HG02798 (cell line): Measurements from ENCODE around the gene ANKS3.

Source experiments
- ATAC-seq: cut with Tn5 transposase; IDR thresholded peaks from one replicate; pipeline ENCODE4 v1.9.1; 2021; ENCODE audit warnings: mild to moderate bottlenecking; ENCODE audit not compliant: unreplicated experiment, poor library complexity

Gene ANKS3, protein sequence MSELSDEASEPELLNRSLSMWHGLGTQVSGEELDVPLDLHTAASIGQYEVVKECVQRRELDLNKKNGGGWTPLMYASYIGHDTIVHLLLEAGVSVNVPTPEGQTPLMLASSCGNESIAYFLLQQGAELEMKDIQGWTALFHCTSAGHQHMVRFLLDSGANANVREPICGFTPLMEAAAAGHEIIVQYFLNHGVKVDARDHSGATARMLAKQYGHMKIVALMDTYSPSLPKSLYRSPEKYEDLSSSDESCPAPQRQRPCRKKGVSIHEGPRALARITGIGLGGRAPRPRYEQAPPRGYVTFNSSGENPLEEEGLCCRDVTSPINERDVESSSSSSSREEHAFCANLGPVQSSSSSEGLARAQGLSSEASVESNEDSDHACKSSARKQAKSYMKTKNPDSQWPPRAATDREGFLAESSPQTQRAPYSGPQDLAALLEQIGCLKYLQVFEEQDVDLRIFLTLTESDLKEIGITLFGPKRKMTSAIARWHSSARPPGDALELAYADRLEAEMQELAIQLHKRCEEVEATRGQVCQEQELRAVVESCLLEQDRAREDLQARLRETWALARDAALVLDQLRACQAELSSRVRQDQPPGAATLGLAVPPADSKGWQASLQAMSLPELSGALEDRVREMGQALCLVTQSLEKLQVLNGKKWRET

DNA sequence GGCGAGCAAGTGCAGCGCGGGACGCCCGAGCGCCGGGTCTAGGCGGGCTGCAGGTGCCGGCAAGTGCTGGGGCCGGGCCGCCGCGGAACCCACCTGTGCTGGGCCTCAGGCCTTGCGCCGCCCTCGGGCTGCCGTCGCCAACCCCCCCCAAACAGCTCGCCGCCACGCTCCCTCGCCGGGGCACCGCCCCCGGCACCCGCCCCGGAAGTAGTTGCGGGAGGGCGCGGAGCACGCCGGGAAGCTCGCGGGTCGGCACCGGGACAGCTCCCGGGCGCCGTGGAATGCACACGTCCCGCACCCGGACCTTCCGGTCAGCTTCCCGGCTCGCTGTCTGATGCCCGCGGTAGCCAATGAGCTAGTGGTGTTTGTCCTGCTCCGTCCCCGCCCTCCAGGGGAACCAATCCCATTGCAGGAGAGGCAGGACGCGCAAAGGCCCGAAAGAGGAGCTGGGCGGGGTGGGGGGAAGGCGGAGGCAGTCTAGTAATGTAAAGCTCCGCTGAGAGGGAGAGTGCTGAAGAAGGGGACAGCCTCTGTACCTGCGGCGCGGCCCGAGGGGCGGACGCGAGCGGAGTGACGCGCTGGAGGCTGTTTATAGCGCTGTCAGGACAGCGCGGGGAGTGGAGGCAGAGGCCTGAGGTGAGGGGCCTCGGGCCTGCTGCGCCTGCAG, at the start of gene ANKS3, which contains the start of gene DNAAF8:
Gene ANKS3, minus strand, starts transcription at position 209 of the 667 bp plus-strand sequence. CDS start 4,122 bp downstream, outside the sequence.
Gene DNAAF8, plus strand, starts transcription at position 475 of the 667 bp plus-strand sequence. CDS start 1,978 bp downstream, outside the sequence.
- peak; percentile 83 for ATAC-seq

DNA sequence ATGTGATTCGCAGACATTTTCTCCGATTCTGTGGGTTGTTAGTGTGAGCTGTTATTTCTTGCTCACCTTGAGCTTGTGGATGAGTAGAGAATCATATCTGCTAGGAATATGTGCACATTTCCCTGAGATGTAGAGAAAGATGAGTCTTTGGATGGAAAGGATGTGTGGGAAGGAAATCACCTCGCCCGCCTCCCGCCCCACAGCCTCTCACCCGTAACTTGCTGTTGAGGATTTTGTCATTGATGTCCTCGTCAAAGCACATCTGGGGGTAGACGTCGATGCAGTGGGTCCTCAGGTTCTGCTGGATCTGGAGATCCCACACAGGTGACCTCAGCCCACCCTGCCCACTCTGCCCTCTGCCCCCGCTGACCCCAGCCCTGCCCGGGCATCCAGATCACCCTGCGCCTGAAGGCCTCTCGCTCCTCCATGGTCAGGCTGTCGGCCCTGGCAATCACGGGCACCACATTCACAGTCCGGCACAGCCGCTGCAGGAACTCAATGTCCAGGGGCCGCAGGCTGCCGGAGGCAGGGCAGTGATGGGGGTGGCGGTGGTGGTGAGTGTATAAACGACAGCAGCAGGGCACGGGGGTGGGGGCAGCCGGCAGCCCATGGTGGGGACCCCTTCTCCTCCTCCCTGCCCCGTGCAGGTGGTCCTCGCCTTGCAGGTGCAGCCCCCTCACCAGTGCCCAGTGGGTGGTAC, 49.3 kb upstream of the ANKS3 start:
- no peak for ATAC-seq

DNA sequence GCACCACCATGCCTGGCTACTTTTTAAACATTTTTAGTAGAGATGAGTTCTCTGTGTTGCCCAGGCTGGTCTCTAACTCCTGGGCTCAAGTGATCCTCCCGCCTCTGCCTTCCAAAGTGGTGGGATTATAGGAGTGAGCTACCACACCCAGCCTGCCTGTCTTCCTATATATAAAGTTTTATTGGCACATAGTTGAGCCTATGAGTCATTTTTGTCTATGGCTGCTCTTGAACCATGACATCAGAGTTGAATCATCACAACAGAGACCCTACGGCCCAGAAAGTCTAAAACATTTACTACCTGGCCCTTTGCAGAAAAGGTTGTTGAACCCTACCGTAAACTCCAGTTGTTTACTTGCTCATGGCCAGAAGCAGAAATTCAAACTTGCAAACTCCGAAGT, 46.2 kb upstream of the ANKS3 start:
- no peak for ATAC-seq

DNA sequence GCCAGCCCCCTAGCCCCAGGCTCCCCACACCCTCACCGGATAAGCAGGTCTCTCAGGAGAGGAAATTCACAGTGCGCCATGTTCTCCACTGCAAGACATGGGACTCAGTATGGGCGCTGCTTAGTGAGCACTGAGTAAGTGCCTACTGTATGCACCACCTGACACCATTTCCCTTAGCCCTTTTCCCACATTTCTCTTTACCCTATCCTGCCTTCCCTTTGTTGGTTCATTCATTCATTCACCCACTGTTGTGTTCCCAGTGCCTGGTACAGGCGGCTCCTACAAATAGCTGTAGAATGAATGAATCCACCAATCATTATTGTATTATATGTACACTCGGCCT, 44.0 kb upstream of the ANKS3 start:
- no peak for ATAC-seq

DNA sequence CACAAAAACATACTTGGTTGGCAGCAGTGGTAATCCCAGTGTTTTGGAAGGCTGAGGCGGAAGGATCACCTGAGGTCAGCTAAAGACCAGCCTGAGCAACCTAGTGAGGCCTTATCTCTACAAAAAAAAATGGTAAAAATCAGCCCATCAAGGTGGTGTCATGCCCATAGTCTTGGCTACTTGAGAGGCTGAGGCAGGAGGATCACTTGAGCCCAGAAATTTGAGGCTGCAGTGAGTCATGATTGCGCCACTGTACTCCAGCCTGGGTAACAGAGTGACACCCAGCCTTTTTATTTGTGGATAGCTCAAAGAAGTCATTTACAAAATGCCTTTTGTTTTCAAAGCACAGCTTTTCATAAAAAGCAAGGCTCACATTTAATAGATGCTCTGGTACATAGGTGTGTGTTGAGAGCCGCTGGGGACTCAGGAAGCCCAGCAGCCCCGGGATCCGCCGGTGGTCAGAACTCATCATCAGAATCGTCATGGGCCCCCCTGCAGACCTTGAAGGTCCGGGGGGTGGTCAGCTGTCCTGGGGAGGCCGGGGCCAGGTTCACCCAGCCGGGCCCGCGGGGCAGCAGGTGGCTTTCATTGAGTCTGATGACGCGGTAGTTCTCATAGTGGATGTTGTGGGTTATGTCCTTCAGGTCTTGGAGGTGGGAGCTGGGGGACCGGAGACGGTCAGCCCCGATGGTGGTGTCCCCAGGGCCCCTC, 43.4 kb upstream of the ANKS3 start:
- no peak for ATAC-seq

DNA sequence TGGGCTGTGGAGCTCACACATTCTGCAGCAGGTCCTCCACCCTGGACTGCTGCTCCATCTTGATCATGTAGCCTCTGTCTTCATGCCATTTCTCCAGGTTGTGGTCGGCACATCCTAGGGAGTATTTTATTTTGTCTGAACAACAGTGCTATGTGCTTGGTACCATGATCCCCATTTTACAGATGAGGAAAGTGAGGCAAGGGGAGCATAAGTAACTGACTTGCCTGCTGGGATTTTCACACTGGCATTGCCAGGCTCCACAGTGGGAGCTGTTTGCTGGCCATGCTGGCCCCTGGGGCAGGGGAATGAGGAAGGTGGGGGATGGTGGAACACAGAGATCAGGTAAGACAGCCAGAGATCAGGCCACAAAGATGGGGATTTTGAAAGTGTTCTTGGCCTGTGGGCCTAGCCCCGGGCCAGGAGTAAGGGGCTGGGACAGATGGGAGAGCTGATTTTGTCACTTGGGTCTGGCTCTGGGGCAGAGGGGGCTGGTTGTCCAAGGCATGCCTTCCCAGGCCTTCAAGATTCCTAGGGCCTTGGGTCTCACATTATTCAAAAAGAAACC, 42.2 kb upstream of the ANKS3 start:
- no peak for ATAC-seq

DNA sequence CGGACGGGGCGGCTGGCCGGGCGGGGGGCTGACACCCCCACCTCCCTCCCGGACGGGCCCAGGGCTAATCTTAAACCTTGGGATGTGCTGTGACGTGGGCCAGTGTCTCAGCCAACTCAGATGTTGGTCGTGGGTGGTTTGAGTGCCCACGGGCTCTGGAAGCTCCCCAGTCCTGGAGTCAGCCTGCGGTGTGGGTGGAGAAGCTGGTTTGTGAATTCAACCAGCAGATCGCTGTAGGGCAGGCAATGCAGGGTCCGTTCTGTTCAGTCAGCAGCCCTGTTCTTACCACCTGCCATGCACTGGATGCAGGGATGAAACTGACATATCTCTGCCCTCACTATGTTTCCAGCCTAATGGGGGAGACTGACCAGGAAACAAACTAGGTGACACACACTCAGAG, 40.9 kb upstream of the ANKS3 start:
- no peak for ATAC-seq

DNA sequence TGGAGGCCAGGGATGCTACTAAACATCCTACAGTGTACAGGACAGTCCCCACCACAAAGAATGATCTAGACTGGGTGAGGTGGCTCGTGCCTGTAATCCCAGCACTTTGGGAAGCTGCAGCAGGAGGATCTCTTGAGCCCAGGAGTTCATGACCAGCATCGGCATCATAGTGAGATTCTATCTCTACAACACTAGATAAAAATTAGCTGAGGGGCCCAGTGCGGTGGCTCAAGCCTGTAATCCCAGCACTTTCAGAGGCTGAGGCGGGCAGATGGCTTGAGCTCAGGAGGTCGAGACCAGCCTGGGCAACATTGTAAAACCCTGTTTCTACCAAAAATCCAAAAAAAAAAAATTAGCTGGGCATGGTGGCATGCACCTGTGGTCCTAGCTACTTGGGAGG, 38.3 kb upstream of the ANKS3 start:
- ATAC-seq: no peak

DNA sequence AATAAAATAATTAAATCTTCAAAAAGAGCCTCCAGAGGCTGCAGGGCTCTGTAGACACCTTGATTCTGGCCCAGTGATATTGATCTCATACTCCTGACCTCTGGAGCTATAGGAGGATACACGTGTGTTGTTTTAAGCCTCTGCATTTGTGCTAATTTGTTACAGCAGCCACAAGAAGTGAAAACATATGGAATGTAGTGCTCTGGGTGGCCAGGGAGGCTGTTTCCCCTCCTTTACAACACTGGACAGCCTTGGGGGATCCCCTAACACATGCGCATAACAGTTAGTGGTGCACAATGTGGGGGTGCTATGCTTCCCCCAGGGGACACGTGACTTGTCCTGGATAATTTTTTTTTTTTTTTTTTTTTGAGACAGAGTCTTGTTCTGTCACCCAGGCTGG, 37.6 kb upstream of the ANKS3 start:
- ATAC-seq: no peak

DNA sequence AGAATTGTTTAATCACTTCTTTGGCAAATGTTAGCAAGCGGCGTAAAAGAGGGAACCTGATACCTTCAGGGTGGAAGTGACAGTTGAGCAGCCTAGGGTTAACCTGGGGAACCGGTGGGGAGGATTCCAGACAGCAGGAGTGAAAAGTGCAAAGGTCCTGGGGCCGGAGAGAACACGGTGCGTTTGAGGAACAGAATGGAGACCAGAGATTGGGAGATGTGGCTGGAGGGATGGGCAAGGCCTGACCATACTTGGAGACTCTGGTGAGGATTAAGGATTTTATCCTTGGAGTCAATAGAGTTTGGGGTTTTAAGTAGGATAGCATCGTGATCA, 35.2 kb upstream of the ANKS3 start:
- ATAC-seq: no peak

DNA sequence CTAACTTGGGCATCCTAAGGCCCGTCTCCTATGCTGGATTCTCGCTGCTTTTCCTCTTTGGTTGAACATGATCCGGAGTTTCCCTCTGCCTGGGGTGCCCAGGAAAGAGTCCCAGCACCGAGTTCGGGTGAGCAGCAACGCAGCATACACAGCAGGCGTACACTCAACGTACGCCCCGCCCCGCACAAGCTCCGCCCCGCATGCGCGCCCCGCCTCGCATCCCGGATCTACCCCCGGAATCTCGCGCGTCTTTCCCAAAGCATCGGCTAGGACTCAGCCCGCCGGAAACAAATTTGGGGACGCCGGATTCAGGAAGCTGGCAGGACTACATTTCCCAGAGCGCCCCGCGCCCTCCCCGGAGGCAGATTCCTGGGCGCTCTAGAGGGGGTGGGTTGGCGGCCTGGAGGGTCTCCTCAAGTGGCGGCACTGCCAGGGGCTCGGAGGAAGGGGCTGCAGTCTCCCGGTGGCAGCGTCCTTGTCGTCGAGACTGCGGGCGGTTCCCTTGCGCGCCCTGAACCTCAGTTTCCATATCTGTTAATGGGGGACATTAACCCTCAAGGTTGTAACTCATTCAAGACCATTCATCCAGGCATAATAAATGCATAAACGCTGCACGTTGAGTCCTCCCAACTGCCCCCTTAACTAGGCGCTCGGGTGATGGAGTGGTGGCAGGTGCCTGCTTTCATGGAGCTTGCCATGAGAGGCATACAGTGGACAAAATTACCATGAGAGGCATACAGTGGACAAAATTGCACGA, 34.7 kb upstream of the ANKS3 start:
- ATAC-seq: peak; percentile 65

DNA sequence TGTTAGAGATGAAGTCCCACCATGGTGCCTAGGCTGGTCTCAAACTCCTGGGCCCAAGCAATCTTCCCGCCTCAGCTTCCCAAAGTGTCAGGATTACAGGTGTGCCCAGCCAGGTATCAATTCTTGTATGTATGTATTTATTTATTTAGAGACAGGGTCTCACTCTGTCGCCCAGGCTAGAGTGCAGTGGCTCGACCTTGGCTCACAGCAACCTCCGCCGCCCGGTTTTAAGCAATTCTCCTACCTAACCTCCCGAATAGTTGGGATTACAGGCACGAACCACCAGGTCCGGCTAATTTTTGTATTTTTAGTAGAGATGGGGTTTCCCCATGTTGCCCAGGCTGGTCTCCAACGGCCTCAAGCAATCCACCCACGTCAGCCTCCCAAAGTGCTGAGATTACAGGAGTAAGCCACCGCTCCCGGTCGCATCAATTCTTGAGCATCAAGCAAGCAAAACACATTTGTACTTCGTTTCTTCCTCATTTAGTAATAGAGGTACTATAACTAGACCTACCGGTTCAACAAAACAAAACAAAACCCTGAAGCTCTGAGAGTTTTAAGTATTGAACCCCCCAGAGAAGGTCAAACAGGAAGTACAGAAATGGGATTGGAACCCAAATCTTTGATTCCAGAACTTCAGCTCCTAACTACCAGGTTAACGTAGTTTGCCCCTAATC, 33.9 kb upstream of the ANKS3 start:
- ATAC-seq: no peak

DNA sequence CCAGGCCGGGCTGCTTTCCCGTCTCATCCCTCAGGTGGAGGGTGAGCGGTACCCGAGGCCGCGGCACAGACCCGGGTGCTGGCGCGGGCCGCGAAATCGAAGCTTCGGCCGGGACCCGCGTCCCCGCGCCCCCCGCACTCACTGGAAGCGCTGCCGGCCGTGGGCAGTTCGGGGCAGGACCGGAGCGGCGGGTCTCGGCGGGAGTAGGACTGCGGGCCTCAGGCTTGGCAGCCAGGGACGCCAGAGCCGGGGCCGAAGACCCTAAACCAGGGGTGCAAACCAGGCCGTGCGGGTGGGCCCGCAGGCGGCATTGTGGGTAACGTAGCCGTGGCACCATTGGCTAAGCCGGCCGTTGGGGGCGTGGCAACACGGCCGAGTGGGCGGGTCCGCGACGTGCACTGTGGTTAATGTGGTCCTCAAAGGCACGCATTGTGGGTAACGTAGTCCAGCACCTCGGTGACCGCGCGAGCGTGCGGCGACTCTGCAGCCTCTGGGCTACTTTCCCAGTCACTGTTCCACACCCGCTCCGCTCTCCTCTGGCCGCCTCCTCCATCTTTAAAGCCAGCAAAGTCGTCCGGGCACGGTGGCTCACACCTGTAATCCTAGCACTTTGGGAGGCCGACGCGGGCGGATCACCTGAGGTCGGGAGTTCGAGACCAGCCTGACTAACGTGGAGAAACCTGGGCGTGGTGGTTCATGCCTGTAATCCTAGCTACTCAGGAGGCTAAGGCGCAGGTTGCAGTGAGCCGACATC, 33.0 kb upstream of the ANKS3 start, which contains the start of gene ZNF500:
Gene ZNF500, minus strand, starts transcription at position 288 of the 754 bp plus-strand sequence. CDS start 1,184 bp downstream, outside the sequence.
- ATAC-seq: peak; percentile 89

DNA sequence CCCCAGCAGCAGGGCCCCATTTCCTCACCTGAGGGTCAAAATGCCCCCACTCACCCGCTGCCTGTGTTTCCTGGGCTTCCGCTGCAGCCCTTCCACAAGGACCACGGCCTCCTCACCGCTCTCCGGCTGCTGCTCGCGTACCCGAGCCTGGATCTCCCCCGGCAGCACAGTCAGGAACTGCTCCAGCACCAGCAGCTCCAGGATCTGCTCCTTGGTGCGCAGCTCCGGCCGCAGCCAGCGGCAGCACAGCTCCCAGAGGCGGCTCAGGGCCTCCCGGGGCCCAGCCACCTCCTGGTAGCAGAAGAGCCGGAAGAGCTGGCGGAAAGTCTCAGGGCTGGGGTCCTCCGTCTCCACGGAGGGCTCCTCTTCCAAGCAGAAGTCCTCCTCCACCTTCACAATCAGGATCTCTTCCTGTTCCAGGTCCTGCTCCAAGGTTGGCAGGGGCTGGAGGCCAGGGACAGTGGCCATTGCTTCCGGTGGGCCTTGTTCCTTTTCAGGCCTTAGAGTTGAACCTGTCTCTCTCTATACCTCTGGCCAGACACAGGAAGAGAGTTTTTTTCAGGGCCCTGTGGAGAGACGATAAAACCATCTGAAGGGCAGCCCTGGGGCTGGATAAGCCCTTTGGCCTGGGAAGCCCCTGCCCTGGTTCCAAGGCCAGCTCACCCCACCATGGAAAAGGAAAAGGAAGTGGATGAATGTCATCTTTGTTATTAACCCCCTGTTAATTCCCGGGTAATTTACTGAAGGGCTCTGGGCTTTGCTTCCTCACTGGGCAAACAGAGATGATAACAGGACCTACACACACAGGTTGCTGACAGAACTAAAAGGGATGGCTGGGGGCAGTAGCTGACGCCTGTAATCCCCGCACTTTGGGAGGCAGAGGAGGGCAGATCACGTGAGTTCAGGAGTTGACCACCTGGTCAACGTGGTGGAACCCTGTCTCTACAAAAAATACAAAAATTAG, 31.7 kb upstream of the ANKS3 start:
- no peak for ATAC-seq

DNA sequence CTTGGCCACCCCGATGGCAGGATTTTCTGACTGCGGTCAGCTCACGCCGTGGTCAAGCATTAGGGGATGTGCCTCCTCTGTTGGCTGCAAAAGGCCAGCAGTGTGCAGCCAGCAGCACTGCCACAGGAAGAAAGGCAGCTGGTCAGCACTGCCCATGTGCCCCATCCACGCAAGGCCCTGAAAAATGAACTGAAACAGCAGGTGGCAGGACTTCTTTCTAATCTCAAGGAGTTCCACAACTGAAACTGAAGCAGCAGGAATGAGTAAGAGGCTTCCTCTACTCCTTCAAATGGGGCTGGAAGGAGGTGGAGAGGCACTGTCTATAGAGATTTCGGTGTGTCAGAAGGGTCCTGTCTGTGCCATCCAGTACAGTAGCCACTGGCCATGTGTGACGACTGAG, 29.7 kb upstream of the ANKS3 start:
- no peak for ATAC-seq

DNA sequence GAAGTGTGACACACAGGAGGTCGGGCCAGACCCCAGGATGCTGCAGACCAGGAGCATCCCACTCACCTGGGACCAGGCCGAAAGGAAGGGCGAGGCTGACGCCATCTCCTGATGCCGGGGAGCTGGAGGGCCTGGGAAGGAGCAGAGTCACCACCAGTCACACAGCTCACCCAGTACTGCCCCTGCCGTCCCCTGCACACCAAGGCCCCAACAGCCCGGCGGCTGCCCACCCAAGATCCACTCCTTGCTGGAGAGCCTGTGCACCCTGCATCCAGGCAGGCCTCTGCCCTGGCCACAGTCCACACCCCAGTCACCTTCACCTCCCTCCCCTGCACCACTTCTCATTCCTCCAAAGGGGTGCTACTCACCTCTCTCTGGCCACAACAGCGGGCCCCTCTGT, 28.1 kb upstream of the ANKS3 start:
- ATAC-seq: no peak
